GM12878 (cell line): ENCODE data around the gene DYNLT2. TPM values are rescaled to one million over a fixed set of nuclear protein-coding genes. Genes with fewer than 3 reads are reported as not detected.

Experiments
- ATAC-seq: fragments of 200-7000 bp; cut with Tn5 transposase; 3 replicates; pipeline ENCODE4 v1.9.1; 2020; ENCODE audit warnings: mild to moderate bottlenecking, moderate library complexity
- BruUV-seq: library from RNA; stranded (reverse); fragments of 400-500 nt; replicated peaks from 2 replicates; lab custom pipeline; 2021; lab: Mats Ljungman, UMichigan
- CTCF ChIA-PET: fragments of 300-600 bp; sonication (Branson Sonifier 250); formaldehyde crosslinking; extraction: SDS; loops from one replicate; lab custom pipeline; 2021; ENCODE audit warnings: inconsistent platforms; lab: Yijun Ruan, JAX
- POLR2A ChIA-PET: fragments of 350-600 bp; formaldehyde crosslinking; extraction: SDS; loops from one replicate; lab custom pipeline; 2021; ENCODE audit warnings: inconsistent platforms; lab: Charles Lee
- RAD21 ChIA-PET: fragments of 300-600 bp; sonication (Branson Sonifier 250); formaldehyde crosslinking; loops from one replicate; lab custom pipeline; 2023; ENCODE audit warnings: antibody characterized with exemption; ENCODE audit not compliant: unreplicated experiment; lab: Charles Lee
- SMC1A ChIA-PET: fragments of 300-600 bp; sonication (Branson Sonifier 250); formaldehyde crosslinking; loops from one replicate; lab custom pipeline; 2023; ENCODE audit not compliant: unreplicated experiment, uncharacterized antibody; lab: Charles Lee
- DNase-seq: peaks from one replicate; pipeline ENCODE4 v3.0.0-alpha.2; 2011; ENCODE audit warnings: low read depth, low spot score
- FAIRE-seq: peaks from 3 replicates; lab custom pipeline; 2011; peaks lifted over from hg19 to GRCh38; lab: Jason Lieb, UNC
- H2AFZ ChIP-seq: 2 replicates; pipeline ENCODE4 v1.6.0; 2011; ENCODE audit warnings: low read depth, low read length, control low read depth; ENCODE audit not compliant: control insufficient read depth
- H3K27ac ChIP-seq: 2 replicates; pipeline ENCODE4 v1.5.1; 2011; ENCODE audit warnings: control low read depth; ENCODE audit not compliant: control insufficient read depth, insufficient read depth
- H3K27me3 ChIP-seq, 2 experiments: replicated peaks in 1 of 2; 2 replicates each; pipeline versions ENCODE4 v1.6.0 to v1.6.1; 2011; ENCODE audit warnings: low read length in 1 of 2; ENCODE audit not compliant: control insufficient read depth in 2 of 2, insufficient read depth in 2 of 2
- H3K36me3 ChIP-seq, 2 experiments: 2 replicates each; pipeline ENCODE4 v1.5.1; 2011; ENCODE audit warnings: low read length in 1 of 2; ENCODE audit not compliant: control insufficient read depth in 2 of 2, insufficient read depth in 2 of 2
- H3K4me1 ChIP-seq: 2 replicates; pipeline ENCODE4 v1.6.1; 2011; ENCODE audit warnings: mild to moderate bottlenecking, low read length, moderate library complexity, mixed read lengths; ENCODE audit not compliant: control insufficient read depth, insufficient read depth
- H3K4me2 ChIP-seq: 2 replicates; pipeline ENCODE4 v1.6.0; 2011; ENCODE audit warnings: control low read depth; ENCODE audit not compliant: control insufficient read depth, insufficient read depth
- H3K4me3 ChIP-seq: fragments of 200-600 bp; sonication (generic); 2 replicates; pipeline ENCODE4 v1.5.1; 2016
- H3K79me2 ChIP-seq: 2 replicates; pipeline ENCODE4 v1.6.0; 2011; ENCODE audit warnings: low read length; ENCODE audit not compliant: control insufficient read depth, insufficient read depth
- H3K9ac ChIP-seq: 2 replicates; pipeline ENCODE4 v1.8.0; 2011; ENCODE audit warnings: low read length, control low read depth, mixed read lengths; ENCODE audit not compliant: control insufficient read depth, insufficient read depth
- H3K9me3 ChIP-seq: replicated peaks from 3 replicates; pipeline ENCODE4 v1.5.1; 2011; ENCODE audit warnings: mild to moderate bottlenecking, low read length; ENCODE audit not compliant: control insufficient read depth, insufficient read depth
- H4K20me1 ChIP-seq: 2 replicates; pipeline ENCODE4 v1.6.0; 2011; ENCODE audit not compliant: control insufficient read depth, insufficient read depth
- FOXK2 ChIP-seq: fragments of 450-650 bp; IDR thresholded peaks from 2 replicates; pipeline ENCODE4 v1.6.1; 2017; ENCODE audit warnings: mild to moderate bottlenecking, moderate library complexity
- KLF5 ChIP-seq: fragments of 450-650 bp; IDR thresholded peaks from 2 replicates; pipeline ENCODE4 v1.6.1; 2014; ENCODE audit warnings: mild to moderate bottlenecking; ENCODE audit not compliant: partially characterized antibody
- NR2C1 ChIP-seq: fragments of 450-650 bp; IDR thresholded peaks from 2 replicates; pipeline ENCODE4 v1.6.1; 2017; ENCODE audit warnings: antibody characterized with exemption, mild to moderate bottlenecking, moderate library complexity
- POLR2AphosphoS2 ChIP-seq: IDR thresholded peaks from 2 replicates; pipeline ENCODE4 v1.6.1; 2011; ENCODE audit warnings: low read depth, mild to moderate bottlenecking, low read length, improper control_type of control experiment, moderate library complexity
- RBBP5 ChIP-seq: fragments of 200-600 bp; sonication (generic); conservative IDR thresholded peaks from 2 replicates; pipeline ENCODE4 v1.6.1; 2016
- SUPT20H ChIP-seq: IDR thresholded peaks from 2 replicates; pipeline ENCODE4 v1.6.1; 2011; ENCODE audit warnings: low read depth, mild to moderate bottlenecking, low read length, moderate library complexity, borderline replicate concordance; ENCODE audit not compliant: control insufficient read depth
- TCF3 ChIP-seq: IDR thresholded peaks from 2 replicates; pipeline ENCODE4 v1.6.1; 2012; ENCODE audit warnings: low read depth, mild to moderate bottlenecking, low read length, borderline replicate concordance; ENCODE audit not compliant: insufficient read depth
- ZNF217 ChIP-seq: fragments of 450-650 bp; IDR thresholded peaks from 2 replicates; pipeline ENCODE4 v1.6.1; 2017; ENCODE audit warnings: antibody characterized with exemption, mild to moderate bottlenecking
- WGBS: methylation state at CpG from one replicate; pipeline ENCODE4 v1.1.6; 2016; ENCODE audit warnings: low lambda C conversion rate; ENCODE audit not compliant: insufficient replicate concordance, insufficient coverage; ENCODE audit errors: missing lambda C conversion rate; 5-methylcytosine and 5-hydroxymethylcytosine counted together
- in situ Hi-C: fragments of 300-500 bp; cut with MboI; formaldehyde crosslinking; loops from 9 replicates; pipeline ENCODE4 v1.14.3; 2018; ENCODE audit warnings: mixed read lengths
- intact Hi-C: fragments of 100-400 bp; cut with micrococcal nuclease; formaldehyde crosslinking; loops from one replicate; pipeline ENCODE4 v1.14.2; 2022; ENCODE audit not compliant: unreplicated experiment
- polyA plus RNA-seq, 11 experiments: library from polyadenylated mRNA; depleted of rRNA in 4 of 11; unstranded in 6 of 11; stranded (reverse) in 5 of 11; fragments of >200 nt; fragmentation: Nextera tagmentation in 4 of 11; fragmentation: Illumina TruSeq in 1 of 11; extraction: Ambion mirVana in 4 of 11; extraction: Trizol in 1 of 11; gene quantifications; 1 replicate in 1 of 11; 2 replicates in 10 of 11; pipeline versions ENCODE4 v1.2.1 to v1.2.3, GENCODE V29; 2011 to 2016; ENCODE audit warnings: inconsistent platforms in 2 of 11, missing spikeins in 2 of 11, low read depth in 1 of 11
- total RNA-seq, 4 experiments: library from RNA; depleted of rRNA in 3 of 4; stranded (reverse); fragments of >200 nt in 3 of 4; fragmentation: Illumina TruSeq in 1 of 4; extraction: Trizol in 1 of 4; gene quantifications; 2 replicates each; pipeline versions ENCODE4 v1.2.1 to v1.2.3, GENCODE V29; 2013 to 2021
- TF ChIP-seq, protein P1 (sequence below): IDR thresholded peaks from 2 replicates; pipeline ENCODE4 v1.6.1; 2012; ENCODE audit warnings: improper control_type of control experiment, low read depth, low read length; ENCODE audit not compliant: insufficient replicate concordance

The DYNLT2 gene
- total and polyA plus RNA-seq, 10 of the 15 experiments (the other 5 are each of a cell fraction or from before 2014, with no cell fraction given), result 2.2 to 5.9 (median 5.4) TPM

DNA sequence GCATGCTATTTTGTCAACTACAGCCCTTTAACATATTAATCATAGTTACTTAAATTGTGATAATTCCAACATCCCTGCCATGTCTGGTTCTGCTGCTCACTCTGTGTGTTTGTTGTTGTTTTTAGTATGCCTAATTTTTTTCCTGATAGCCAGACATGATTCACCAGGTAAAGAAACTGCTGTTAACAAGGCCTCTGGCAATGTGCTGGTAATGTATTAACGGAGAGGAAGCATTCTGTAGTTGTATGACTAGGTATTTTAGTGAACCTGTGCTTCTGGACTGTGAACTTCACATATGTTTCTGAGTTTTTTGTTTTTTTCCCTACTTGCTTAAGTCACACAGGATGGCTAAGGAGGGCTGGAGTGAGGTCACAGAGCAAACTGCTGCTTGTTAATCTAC lies 4.8 kb downstream of the DYNLT2 start:
- Histone ChIP-seq H3K79me2 (peaks cover 16% of the 10 kb centered on the region), H3K36me3 (no peaks in the 10 kb centered on the region), H3K4me1 (no peaks in the 10 kb centered on the region; the same call in 1 of the 2 replicates), H4K20me1 (no peaks in the 10 kb centered on the region), H2AFZ (no peak overlapping the region), H3K27me3 (no peaks in the 10 kb centered on the region), H3K27ac (no peak overlapping the region), H3K4me3 (no peak overlapping the region), H3K9me3 (no peaks in the 10 kb centered on the region; the same call in 2 of the 3 replicates), H3K9ac (no peak overlapping the region), H3K4me2 (no peak overlapping the region)
- SMC1A ChIA-PET, result no interaction called here
- DNase-seq (no peak), FAIRE-seq (no peak), ATAC-seq (no peak)
- intact Hi-C loops (no loop called here), in situ Hi-C loops (no loop called here)
- no TSS peak for BruUV-seq
- WGBS, result 87% methylated on average over 1 of the region's 1 CpG
- CTCF ChIA-PET, result no interaction called here
- RAD21 ChIA-PET, result no interaction called here
- POLR2A ChIA-PET, result no interaction called here
- TF ChIP-seq NR2C1, result no peak
- no peak for TF ChIP-seq RBBP5
- TF ChIP-seq ZNF217, result no peak
- TF ChIP-seq, protein P1, sequence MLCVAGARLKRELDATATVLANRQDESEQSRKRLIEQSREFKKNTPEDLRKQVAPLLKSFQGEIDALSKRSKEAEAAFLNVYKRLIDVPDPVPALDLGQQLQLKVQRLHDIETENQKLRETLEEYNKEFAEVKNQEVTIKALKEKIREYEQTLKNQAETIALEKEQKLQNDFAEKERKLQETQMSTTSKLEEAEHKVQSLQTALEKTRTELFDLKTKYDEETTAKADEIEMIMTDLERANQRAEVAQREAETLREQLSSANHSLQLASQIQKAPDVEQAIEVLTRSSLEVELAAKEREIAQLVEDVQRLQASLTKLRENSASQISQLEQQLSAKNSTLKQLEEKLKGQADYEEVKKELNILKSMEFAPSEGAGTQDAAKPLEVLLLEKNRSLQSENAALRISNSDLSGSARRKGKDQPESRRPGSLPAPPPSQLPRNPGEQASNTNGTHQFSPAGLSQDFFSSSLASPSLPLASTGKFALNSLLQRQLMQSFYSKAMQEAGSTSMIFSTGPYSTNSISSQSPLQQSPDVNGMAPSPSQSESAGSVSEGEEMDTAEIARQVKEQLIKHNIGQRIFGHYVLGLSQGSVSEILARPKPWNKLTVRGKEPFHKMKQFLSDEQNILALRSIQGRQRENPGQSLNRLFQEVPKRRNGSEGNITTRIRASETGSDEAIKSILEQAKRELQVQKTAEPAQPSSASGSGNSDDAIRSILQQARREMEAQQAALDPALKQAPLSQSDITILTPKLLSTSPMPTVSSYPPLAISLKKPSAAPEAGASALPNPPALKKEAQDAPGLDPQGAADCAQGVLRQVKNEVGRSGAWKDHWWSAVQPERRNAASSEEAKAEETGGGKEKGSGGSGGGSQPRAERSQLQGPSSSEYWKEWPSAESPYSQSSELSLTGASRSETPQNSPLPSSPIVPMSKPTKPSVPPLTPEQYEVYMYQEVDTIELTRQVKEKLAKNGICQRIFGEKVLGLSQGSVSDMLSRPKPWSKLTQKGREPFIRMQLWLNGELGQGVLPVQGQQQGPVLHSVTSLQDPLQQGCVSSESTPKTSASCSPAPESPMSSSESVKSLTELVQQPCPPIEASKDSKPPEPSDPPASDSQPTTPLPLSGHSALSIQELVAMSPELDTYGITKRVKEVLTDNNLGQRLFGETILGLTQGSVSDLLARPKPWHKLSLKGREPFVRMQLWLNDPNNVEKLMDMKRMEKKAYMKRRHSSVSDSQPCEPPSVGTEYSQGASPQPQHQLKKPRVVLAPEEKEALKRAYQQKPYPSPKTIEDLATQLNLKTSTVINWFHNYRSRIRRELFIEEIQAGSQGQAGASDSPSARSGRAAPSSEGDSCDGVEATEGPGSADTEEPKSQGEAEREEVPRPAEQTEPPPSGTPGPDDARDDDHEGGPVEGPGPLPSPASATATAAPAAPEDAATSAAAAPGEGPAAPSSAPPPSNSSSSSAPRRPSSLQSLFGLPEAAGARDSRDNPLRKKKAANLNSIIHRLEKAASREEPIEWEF, result no peak
- TF ChIP-seq TCF3, result no peak
- TF ChIP-seq KLF5, result no peak
- no peak for TF ChIP-seq SUPT20H
- no peak for TF ChIP-seq POLR2AphosphoS2
- TF ChIP-seq FOXK2, result no peak
